ENCODE measurements around the gene GRM2. TPM values are rescaled to one million over a fixed set of nuclear protein-coding genes. Genes with fewer than 3 reads are reported as not detected.
A peak's percentile ranks its signal among the peaks of the same experiment; 100 is the strongest.

The GRM2 gene
- total RNA-seq, 1 experiment from 2014 or later = 1.9 TPM

DNA sequence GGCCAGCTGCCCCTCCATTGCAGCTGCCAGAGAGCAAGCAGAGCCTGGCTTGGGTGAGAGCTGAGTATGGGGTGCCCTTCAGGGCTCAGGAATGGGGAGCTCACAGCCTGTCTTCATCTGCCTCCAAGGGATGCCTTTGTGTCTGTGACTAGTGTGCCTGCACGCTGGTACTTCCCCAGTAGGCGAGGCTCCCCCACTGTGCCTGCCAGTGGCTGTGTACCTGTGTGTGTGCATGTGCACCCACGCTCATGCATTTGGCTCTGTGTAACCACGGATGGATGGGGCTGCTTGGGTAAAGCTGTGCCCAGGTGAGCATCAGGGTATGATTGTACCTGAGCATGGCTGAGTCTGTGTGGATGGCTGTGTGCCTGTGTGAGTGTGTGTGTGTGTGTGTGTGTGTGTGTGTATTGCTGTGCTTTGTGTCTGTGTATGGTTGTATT, 2.3 kb upstream of the GRM2 start:
- H2BK12ac ChIP-seq (ENCODE audit: insufficient read length, low read depth, low read length) = no peak overlapping the region
- peaks cover 17% of the 10 kb centered on the region; the same call in 1 of the 2 replicates for H3K27me3 ChIP-seq (ENCODE audit: insufficient read depth, low read length)
- Mint-ChIP-seq H3K9me3 (no peaks in the 10 kb centered on the region; a peak in 1 of 5 replicates), H3K4me3 (peak overlapping the region in 1 of 2 experiments; percentile 53; a peak in 3 of 5 replicates), H3K27me3 (ENCODE audit: low read depth) (peaks cover 35% of the 10 kb centered on the region), H3K27ac (no peak overlapping the region; a peak in 1 of 7 replicates), H3K36me3 (ENCODE audit: insufficient read depth in 1 of 3, low read depth in 3 of 3) (peaks cover 0 to 4% (median 3%) of the 10 kb centered on the region in 3 experiments; a peak in 2 of 7 replicates), H3K4me1 (peaks cover 22 to 44% of the 10 kb centered on the region in 2 experiments)
- no peak overlapping the region for H2BK20ac ChIP-seq (ENCODE audit: low read depth, low read length, poor library complexity, severe bottlenecking)
- no peak overlapping the region for H2BK15ac ChIP-seq (ENCODE audit: low read depth, low read length)
- no peak overlapping the region for H3K23ac ChIP-seq (ENCODE audit: insufficient read length, low read depth, low read length)
- no peak overlapping the region for H4K8ac ChIP-seq (replicated peaks; ENCODE audit: insufficient read length, low read depth, low read length)
- no peak overlapping the region for H3K27ac ChIP-seq (ENCODE audit: insufficient read length, low read depth, low read length)
- WGBS (ENCODE audit: extremely low coverage, insufficient read length, low lambda C conversion rate) = no CpG with 5 or more reads among the region's 4 CpGs
- H4K5ac ChIP-seq (ENCODE audit: insufficient read length, low read depth, low read length) = no peak overlapping the region
- H3K14ac ChIP-seq (ENCODE audit: insufficient read depth, low read length) = no peak overlapping the region
- no peak overlapping the region for H2BK5ac ChIP-seq (ENCODE audit: insufficient read length, low read length)
- no peak overlapping the region for H2AK5ac ChIP-seq (ENCODE audit: insufficient read length, low read length)
- H3K4ac ChIP-seq (ENCODE audit: low read depth, low read length) = no peak overlapping the region
- DNase-seq = no peak
- no peaks in the 10 kb centered on the region for H3K9me3 ChIP-seq (ENCODE audit: control insufficient read depth, low read depth, low read length)
- no peak overlapping the region for H3K9ac ChIP-seq (ENCODE audit: extremely low read depth, insufficient read length, low read length)
- no peak overlapping the region for H4K91ac ChIP-seq (ENCODE audit: insufficient read length, low read depth, low read length)
- no peak overlapping the region for H3T11ph ChIP-seq (ENCODE audit: low read length)
- H3K4me2 ChIP-seq (ENCODE audit: insufficient read depth, insufficient read length, low read length) = no peak overlapping the region
- no peak overlapping the region for H2AFZ ChIP-seq (ENCODE audit: low read length)
- no peaks in the 10 kb centered on the region for H4K20me1 ChIP-seq (ENCODE audit: control insufficient read depth, insufficient read depth, insufficient read length)
- H2BK120ac ChIP-seq (ENCODE audit: low read depth, low read length, poor library complexity, severe bottlenecking) = no peak overlapping the region
- peaks cover 7% of the 10 kb centered on the region for H3K23me2 ChIP-seq (ENCODE audit: insufficient read length, low read depth, low read length, poor library complexity, severe bottlenecking)
- H3K18ac ChIP-seq (ENCODE audit: insufficient read length, low read depth, low read length) = no peak overlapping the region
- H3K4me1 ChIP-seq (ENCODE audit: insufficient read depth, low read length) = no peaks in the 10 kb centered on the region; the same call in 1 of the 2 replicates
- no peaks in the 10 kb centered on the region for H3K79me2 ChIP-seq (ENCODE audit: insufficient read depth, low read length)
- no peak for TF ChIP-seq CTCF (conservative IDR thresholded peaks at IDR 0.05)
- H3K79me1 ChIP-seq (ENCODE audit: insufficient read depth, low read depth, low read length, poor library complexity, severe bottlenecking) = no peaks in the 10 kb centered on the region
- no peak overlapping the region for H3K56ac ChIP-seq (ENCODE audit: insufficient read length, low read depth, low read length)
